GM20000 (cell line): ENCODE measurements around the gene NOP58.

Experiments used
- DNase-seq: peaks from one replicate; pipeline ENCODE4 v3.0.0; 2012; ENCODE audit warnings: low spot score
- CTCF ChIP-seq: IDR thresholded peaks from 2 replicates; pipeline ENCODE4 v1.5.1; 2012; ENCODE audit warnings: mild to moderate bottlenecking, control low read depth; ENCODE audit errors: extremely low read depth, missing control alignments

Gene NOP58

GRCh38 chr2:202286595-202286994 is 21.0 kb downstream of the NOP58 start:
- no peak for TF ChIP-seq CTCF
- DNase-seq: no peak

DNA sequence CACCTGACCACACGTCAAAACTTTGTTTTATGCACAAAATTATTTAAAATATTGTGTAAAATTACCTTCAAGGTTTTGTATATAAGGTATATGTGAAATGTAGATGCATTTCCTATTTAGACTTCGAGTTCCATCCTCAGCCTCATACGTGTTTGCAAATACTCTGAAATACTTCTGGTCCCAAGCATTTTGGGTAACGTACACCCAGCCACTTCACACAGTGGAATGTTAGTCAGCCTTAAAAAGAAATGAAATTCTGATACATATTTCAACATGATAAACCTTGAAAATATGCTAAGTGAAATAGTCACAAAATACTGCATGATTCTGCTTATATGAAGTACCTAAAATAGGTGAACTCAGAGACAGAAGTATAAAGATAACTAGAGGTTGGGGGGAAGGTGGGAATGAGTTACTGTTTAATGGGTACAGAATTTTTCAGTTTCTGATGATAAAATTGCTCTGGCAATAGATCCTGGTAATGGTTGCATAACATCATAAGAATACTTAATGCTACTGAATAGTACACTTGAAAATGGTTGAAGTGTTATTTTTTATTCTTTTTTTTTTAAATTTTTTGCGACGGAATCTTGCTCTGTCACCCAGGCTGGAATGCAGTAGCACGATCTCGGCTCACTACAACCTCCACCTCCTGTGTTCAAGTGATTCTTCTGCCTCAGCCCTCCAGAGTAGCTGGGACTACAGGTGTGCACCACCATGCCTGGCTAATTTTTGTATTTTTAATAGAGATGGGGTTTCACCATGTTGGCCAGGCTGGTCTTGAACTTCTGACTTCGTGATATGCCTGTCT is 24.0 kb downstream of the NOP58 start:
- DNase-seq: no peak
- TF ChIP-seq CTCF: no peak

- no peak for DNase-seq
- no peak for TF ChIP-seq CTCF
These were observed 24.8 kb downstream of the NOP58 start for GRCh38 chr2:202290316-202290715.

DNA sequence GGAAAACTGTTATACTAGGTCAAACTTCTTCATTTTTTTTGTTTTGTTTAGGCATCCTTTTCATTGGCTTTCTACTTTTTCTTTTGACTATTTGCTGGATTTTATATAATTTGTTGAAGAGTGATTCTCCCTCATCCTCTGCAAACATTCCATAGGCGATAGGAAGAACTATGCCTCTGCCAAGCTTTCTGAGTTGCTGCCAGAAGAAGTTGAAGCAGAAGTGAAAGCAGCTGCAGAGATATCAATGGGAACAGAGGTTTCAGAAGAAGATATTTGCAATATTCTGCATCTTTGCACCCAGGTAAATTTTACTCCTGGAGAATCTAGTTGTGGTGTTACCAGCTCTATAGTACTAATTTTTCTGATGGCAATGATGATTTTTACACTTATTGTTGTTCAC is 25.4 kb downstream of the NOP58 start:
- TF ChIP-seq CTCF: no peak
- DNase-seq: no peak

DNA sequence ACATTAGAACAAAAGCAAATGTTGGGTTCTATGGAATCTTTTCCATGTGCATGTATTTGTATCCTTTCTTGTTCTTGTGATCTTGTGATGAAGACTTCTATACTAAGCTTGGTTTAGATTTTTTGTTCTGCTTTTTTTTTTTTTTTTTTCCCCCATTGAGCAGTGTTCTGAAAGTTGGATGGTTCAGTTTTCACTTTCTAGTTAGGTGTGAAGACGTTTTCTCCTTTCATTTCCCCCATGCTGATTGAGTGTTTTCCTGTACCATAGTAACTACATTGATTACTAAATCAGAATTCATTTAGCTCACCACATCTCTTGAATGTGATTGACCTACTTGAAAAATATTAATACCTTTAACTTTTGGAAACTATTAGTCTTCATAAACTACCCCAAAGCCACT is 34.1 kb downstream of the NOP58 start:
- DNase-seq: peak; percentile 61
- no peak for TF ChIP-seq CTCF

GRCh38 chr2:202306034-202306433 is 40.5 kb downstream of the NOP58 start:
- no peak for DNase-seq
- TF ChIP-seq CTCF: no peak

- DNase-seq: no peak
- TF ChIP-seq CTCF: no peak
These were observed 42.1 kb downstream of the NOP58 start for GRCh38 chr2:202307690-202308089.
